Fibroblast of villous mesenchyme (primary cell): ENCODE data around the gene CCNA1. TPM values are rescaled to one million over a fixed set of nuclear protein-coding genes. Genes with fewer than 3 reads are reported as not detected.

Experiments
- DNase-seq: peaks from one replicate; pipeline ENCODE4 v3.0.0-alpha.2; 2010; ENCODE audit warnings: low read depth
- H3K4me3 ChIP-seq: 2 replicates; pipeline ENCODE4 v1.5.1; 2011; ENCODE audit warnings: low read depth, mild to moderate bottlenecking, low read length
- total RNA-seq: library from RNA; depleted of rRNA; stranded (reverse); fragments of >200 nt; gene quantifications from 2 replicates; pipeline ENCODE4 v1.2.3, GENCODE V29; 2012
- TF ChIP-seq, protein P1 (sequence below): IDR thresholded peaks from 2 replicates; pipeline ENCODE4 v1.5.1; 2012; ENCODE audit warnings: low read depth, mild to moderate bottlenecking, low read length; ENCODE audit not compliant: insufficient read depth

Gene CCNA1
- under 0.01 and 0.43 TPM in 2 replicates for total RNA-seq

DNA sequence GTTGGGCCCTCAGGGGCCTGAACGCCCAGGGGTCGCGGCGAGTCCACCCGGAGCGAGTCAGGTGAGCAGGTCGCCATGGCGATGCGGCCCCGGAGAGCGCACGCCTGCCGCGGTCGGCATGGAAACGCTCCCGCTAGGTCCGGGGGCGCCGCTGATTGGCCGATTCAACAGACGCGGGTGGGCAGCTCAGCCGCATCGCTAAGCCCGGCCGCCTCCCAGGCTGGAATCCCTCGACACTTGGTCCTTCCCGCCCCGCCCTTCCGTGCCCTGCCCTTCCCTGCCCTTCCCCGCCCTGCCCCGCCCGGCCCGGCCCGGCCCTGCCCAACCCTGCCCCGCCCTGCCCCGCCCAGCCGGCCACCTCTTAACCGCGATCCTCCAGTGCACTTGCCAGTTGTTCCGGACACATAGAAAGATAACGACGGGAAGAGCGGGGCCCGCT, at the start of gene CCNA1:
CCNA1 (plus strand) TSS at position 390 of the 439 bp plus-strand sequence. CDS start 562 bp downstream, outside the sequence.
- peak within 1 kb of the TSS; percentile 59 for H3K4me3 ChIP-seq
- DNase-seq: no peak
- TF ChIP-seq, protein P1, sequence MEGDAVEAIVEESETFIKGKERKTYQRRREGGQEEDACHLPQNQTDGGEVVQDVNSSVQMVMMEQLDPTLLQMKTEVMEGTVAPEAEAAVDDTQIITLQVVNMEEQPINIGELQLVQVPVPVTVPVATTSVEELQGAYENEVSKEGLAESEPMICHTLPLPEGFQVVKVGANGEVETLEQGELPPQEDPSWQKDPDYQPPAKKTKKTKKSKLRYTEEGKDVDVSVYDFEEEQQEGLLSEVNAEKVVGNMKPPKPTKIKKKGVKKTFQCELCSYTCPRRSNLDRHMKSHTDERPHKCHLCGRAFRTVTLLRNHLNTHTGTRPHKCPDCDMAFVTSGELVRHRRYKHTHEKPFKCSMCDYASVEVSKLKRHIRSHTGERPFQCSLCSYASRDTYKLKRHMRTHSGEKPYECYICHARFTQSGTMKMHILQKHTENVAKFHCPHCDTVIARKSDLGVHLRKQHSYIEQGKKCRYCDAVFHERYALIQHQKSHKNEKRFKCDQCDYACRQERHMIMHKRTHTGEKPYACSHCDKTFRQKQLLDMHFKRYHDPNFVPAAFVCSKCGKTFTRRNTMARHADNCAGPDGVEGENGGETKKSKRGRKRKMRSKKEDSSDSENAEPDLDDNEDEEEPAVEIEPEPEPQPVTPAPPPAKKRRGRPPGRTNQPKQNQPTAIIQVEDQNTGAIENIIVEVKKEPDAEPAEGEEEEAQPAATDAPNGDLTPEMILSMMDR: no peak

DNA sequence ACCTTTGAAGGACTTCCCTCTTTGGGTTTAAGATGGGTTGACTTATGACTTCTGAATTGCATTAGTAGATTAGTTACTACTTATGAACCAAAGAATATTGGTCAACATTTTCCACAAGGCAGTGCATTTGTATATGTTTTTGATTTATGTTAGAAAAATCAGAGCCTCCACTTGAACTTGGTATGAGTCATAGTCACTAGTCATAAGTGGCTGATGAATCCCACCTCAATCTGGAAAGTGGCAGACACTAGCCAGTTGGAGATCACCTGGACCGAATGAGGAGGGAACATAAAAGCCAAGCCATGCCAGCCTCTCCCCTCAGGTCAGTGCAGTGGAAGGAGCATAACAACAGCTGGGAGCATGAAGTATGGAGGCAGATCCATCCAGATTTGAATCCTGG, 46.8 kb upstream of the CCNA1 start:
- peak; percentile 31 for DNase-seq
- TF ChIP-seq, protein P1: no peak

DNA sequence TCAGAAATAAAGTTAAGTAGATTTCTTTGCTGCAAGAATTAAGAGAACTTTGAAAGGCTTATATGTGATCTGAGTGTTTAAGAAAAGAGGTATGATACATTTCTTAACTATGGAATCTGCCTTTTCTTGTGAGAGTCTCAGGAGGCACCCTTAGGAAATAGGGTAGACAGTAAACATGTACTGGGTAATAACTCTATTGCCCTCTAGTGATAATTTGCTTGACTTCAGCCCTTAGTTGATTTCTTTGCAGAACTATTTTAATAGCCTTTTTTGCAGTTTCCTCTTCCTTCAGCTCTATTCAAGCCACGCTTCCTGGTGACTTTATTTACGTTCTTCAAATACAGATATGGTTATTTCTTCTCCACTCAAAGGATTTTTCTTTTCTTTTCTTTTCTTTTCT, 37.0 kb upstream of the CCNA1 start:
- H3K4me3 ChIP-seq: no peak overlapping the region
- TF ChIP-seq, protein P1: peak; percentile 57
- peak; percentile 67 for DNase-seq

More for the DNA sequence above, 46.8 kb upstream of the CCNA1 start:
- H3K4me3 ChIP-seq: no peak overlapping the region

DNA sequence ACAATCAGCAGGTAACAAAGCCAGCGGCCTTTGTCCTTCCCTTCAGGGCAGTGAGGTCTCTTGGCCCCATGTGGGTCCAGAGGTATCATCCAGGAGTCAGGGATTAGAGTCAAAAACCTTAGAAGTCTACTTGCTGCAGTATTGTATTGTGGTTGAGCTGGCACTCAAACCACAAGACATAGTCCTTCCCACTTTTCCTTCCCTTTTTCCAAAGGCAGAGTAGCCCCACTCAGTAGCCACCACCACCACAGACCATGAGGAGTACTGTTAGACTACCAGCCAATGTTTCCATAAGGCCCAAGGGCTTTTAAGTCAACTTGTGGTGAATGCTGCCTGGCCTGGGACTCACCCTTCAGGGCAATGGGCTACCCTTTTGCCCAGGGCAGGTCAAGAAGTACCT, 27.1 kb upstream of the CCNA1 start:
- TF ChIP-seq, protein P1: no peak
- H3K4me3 ChIP-seq: no peak overlapping the region
- DNase-seq: no peak

DNA sequence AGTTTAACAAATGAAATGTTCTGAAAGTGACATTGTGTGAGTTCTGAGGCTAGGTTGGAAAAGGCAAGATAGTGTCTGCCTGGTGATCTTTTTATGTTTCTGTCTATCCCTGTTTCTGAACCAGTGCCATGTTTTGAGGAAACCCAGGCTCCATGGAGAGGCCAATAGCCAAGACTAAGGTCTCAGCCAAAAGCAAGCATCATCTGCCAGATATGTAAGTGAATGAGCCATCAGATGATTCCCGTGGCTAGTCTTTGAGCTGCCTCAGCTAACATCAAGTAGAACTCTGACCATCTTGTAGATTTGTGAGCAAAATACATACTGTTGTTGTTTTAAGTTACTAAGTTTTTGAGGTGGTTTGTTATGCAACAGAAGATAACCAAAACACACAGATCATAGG, 19.6 kb upstream of the CCNA1 start:
- TF ChIP-seq, protein P1: no peak
- DNase-seq: peak; percentile 44

DNA sequence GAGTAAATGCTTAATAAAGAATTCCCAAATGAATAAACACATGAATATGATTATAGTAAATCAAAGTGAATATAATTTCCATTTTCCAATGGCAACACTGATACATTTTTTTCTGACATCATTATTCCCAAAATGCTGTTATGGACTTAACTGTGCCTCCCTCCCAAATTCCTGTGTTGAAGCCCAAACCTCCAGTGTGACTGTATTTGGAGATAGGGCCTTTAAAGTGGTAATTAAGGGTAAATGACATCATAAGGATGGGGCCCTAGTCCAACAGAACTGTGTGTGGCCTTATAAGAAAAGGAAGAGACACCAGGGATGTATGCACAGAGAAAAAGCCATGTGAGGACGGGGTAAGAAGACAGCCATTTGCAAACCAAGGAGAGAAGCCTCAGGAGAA, 19.1 kb upstream of the CCNA1 start:
- no peak overlapping the region for H3K4me3 ChIP-seq
- TF ChIP-seq, protein P1: no peak
- no peak for DNase-seq

More for the DNA sequence above, 19.6 kb upstream of the CCNA1 start:
- no peak overlapping the region for H3K4me3 ChIP-seq

DNA sequence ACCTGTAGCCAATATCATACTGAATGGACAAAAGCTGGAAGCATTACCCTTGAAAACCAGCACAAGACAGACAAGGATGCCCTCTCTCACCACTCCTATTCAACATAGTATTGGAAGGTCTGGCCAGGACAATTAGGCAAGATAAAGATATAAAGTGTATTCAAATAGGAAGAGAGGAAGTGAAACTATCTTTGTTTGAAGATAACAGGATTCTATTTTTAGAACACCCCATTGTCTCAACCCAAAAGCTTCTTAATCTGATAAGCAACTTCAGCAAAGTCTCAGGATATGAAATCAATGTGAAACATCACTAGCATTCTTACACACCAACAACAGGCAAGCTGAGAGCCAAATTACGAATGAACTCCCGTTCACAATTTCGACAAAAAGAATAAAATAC, 17.8 kb upstream of the CCNA1 start:
- no peak overlapping the region for H3K4me3 ChIP-seq
- DNase-seq: no peak
- TF ChIP-seq, protein P1: no peak
